ENCODE data around the gene UQCRC2. TPM values are rescaled to one million over a fixed set of nuclear protein-coding genes. Genes with fewer than 3 reads are reported as not detected.

UQCRC2 gene
- 126 and 130 TPM in 2 replicates for total RNA-seq

GRCh38 chr16:21952793-21953540, at the start of gene UQCRC2:
Gene UQCRC2, plus strand, starts transcription at chr16:21953361. Its CDS starts 63 bp downstream, at chr16:21953424.

GRCh38 chr16:22007509-22008214, 54.5 kb downstream of the UQCRC2 start, which contains the start of gene MOSMO:
Gene MOSMO, plus strand, starts transcription at chr16:22008111. Its CDS starts 191 bp downstream, at chr16:22008302.

Other genes starting within 250 kb of the UQCRC2 start
- 3.3 and 3.7 TPM in 2 replicates for gene NPIPB4, start 95.6 kb upstream of the UQCRC2 start, total RNA-seq
- not detected in 2 replicates for gene PDZD9, start 47.8 kb downstream of the UQCRC2 start, total RNA-seq
- 16.8 and 16.9 TPM in 2 replicates for gene MOSMO, start 54.8 kb downstream of the UQCRC2 start, total RNA-seq
- gene VWA3A, start 139.2 kb downstream of the UQCRC2 start, total RNA-seq: 0.15 TPM in 1 of 2 replicates, not detected in the other
- gene SDR42E2, start 209.1 kb downstream of the UQCRC2 start, total RNA-seq: not detected in 2 replicates

All from bronchus fibroblast of lung (primary cell).